Thymus (tissue), 11 donors: ENCODE results near the gene AFF4. TPM values are rescaled to one million over a fixed set of nuclear protein-coding genes. Genes with fewer than 3 reads are reported as not detected.

Experiments used
- DNase-seq, 9 donors: peaks; one replicate each; pipeline ENCODE4 v3.0.0-alpha.2; 2013; ENCODE audit warnings: low spot score in 9 of 9, low read depth in 6 of 9, missing footprints in 1 of 9
- H3K27ac ChIP-seq, 2 donors: one replicate each; pipeline ENCODE4 v1.5.1; 2013; ENCODE audit warnings: control low read depth in 1 of 2, low read depth in 1 of 2, low read length in 1 of 2, mild to moderate bottlenecking in 1 of 2, moderate library complexity in 1 of 2
- H3K27me3 ChIP-seq, 2 donors: one replicate each; pipeline ENCODE4 v1.5.1; 2013; ENCODE audit warnings: low read length in 1 of 2; ENCODE audit not compliant: control insufficient read depth in 2 of 2, insufficient read depth in 1 of 2
- H3K36me3 ChIP-seq, 2 donors: one replicate each; pipeline ENCODE4 v1.5.1; 2013; ENCODE audit warnings: low read length in 1 of 2, mild to moderate bottlenecking in 1 of 2, moderate library complexity in 1 of 2; ENCODE audit not compliant: control insufficient read depth in 2 of 2, insufficient read depth in 2 of 2
- H3K4me1 ChIP-seq, 2 donors: one replicate each; pipeline ENCODE4 v1.5.1; 2013; ENCODE audit warnings: low read length in 2 of 2; ENCODE audit not compliant: control insufficient read depth in 2 of 2, insufficient read depth in 2 of 2
- H3K4me3 ChIP-seq, 2 donors: one replicate each; pipeline ENCODE4 v1.5.1; 2013; ENCODE audit warnings: low read length in 2 of 2, control low read depth in 1 of 2, mild to moderate bottlenecking in 1 of 2
- H3K9me3 ChIP-seq, 2 donors: one replicate each; pipeline ENCODE4 v1.5.1; 2013; ENCODE audit warnings: low read length in 1 of 2, mild to moderate bottlenecking in 1 of 2; ENCODE audit not compliant: control insufficient read depth in 2 of 2, insufficient read depth in 1 of 2
- WGBS: extraction: QIAGEN DNeasy Blood & Tissue Kit; methylation state at CpG from one replicate; pipeline ENCODE4 v1.1.7; 2013; 5-methylcytosine and 5-hydroxymethylcytosine counted together
- polyA plus RNA-seq: library from polyadenylated mRNA; stranded (reverse); fragments of 200-250 nt; gene quantifications from one replicate; pipeline ENCODE4 v1.2.3, GENCODE V29; 2013
- total RNA-seq: library from RNA; stranded (reverse); fragments of 120-200 nt; gene quantifications from one replicate; pipeline ENCODE4 v1.2.4, GENCODE V29; 2013
- donor health status: healthy.

AFF4 gene
- total and polyA plus RNA-seq, 2 donors: 14.7 to 15.6 TPM

DNA sequence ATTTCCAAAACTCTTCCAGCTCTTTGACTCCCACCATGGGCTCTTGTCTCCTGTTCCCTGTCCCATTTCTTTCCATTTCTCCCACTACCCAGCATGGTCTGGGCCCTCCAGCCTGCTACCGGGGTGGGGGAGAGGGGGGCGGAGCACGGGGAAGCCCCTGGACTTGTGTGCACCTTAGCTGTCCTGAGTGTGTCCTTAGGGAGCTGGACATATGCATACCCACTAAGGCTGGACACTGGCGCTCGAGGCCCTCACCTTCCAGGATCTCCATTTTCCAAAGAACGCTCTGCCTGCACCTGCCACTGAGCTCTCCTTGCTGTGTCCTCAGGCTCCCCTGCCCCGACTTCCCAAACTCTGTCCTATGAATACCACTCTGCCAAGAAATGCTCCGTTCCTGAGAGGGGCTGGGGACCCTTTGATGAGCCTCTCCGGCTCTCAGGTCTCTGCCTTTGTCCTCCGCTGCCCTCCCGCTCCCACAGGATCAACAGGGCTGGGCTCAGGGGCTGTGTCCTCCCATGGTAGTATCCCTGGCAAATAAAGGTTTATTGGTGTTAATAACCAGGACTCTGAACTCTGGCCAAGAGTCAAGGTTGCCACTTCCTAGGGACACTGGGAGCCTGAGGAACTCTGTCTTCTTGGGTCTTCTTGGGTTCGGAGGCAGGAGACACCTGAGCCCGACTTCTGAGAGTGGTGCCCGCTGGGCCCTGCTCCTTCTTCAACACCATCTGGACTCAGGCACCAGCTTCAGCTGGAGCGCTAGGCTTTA, 132.2 kb downstream of the AFF4 start:
- H3K27me3 ChIP-seq: peaks cover 28 to 59% of the 10 kb centered on the region in 2 donors
- H3K4me1 ChIP-seq: peaks cover 0 to 11% of the 10 kb centered on the region in 2 donors
- H3K27ac ChIP-seq: no peak overlapping the region
- H3K36me3 ChIP-seq: no peaks in the 10 kb centered on the region
- no peak overlapping the region for H3K4me3 ChIP-seq
- H3K9me3 ChIP-seq: peaks cover 0 to 9% of the 10 kb centered on the region in 2 donors
- DNase-seq: no peak
- 94% methylated on average over 15 of the region's 15 CpGs for WGBS

DNA sequence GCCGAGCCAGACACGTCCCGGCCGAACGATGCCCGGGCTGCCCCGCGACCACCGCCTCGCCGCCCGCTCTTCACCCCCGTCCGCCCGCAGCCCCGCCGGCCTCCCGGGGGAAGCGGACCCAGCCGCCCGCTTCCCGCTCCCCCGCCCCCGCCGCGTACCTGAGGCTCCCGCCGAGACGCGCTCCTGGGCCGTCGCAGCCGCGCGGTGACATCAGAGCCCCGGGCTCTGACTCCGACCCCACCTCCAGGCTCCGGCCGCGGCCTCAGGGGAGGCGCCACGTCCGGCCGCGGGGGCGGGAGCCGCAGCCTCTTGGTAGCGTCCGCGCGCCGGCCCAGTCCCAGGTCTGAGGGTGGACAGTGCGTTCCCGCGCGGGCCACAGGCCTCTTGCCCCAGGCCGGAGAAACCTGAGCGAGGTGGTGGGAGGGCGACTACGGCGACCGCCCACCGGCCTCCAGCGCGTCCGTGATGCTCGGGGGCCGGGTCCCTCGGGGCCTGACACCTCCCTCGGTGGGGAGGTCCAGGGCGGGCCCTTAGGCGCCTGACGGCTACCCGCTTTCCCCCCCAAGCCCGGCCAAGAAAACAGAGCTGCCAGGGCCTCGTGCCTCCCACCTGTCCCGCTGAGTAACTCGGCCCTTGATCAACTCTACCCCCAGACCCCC, 132.9 kb downstream of the AFF4 start, which contains the start of gene SHROOM1:
TSS of gene SHROOM1 (minus strand) at position 212 of the 659 bp plus-strand sequence. CDS start 4,507 bp downstream, outside the sequence.
- Histone ChIP-seq H3K27me3 (peaks cover 35 to 66% of the 10 kb centered on the region in 2 donors), H3K9me3 (peaks cover 0 to 11% of the 10 kb centered on the region in 2 donors), H3K36me3 (no peaks in the 10 kb centered on the region), H3K4me3 (peak within 1 kb of the TSS; percentile 34 to 50), H3K4me1 (peaks cover 2 to 16% of the 10 kb centered on the region in 2 donors), H3K27ac (no peak within 1 kb of the TSS)
- no peak for DNase-seq
- WGBS: 11% methylated on average over 78 of the region's 78 CpGs

DNA sequence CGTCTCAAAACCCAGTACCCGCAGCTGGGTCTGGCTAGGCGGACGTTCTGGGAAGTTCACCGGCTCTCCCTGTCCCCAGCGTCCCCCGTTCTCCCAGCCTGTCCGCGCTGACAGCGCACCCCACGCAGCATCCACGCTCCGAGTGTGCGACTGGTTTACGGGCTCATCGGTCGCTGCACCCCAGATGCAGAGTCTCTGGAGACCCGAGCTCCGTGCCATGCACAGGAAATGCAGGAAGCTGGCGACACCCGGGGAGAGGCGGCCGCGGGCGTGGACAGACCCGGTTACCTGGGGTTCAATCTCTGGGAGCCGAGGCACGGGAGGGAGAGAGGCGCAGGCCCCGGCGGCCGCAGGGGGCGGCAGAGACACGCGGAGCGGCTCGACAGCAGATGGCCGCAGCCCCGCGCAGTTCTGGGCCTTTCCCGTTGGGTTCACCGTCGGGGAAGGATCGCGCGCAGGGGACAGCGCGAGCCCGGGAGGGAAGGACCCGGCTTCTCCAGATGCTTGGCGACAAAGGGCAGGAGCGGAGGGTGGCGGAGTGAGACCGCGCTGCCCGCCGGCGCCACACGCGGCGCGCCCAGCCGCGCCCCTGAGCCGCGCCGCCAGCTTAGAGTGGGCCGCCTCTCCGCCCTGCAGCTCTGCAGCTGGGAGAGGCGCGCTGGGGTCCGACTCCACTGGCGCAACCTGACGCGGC, 133.5 kb downstream of the AFF4 start:
- Histone ChIP-seq H3K27me3 (peaks cover 42 to 73% of the 10 kb centered on the region in 2 donors), H3K4me1 (peaks cover 8 to 20% of the 10 kb centered on the region in 2 donors), H3K27ac (no peak overlapping the region), H3K36me3 (no peaks in the 10 kb centered on the region), H3K9me3 (peaks cover 0 to 13% of the 10 kb centered on the region in 2 donors), H3K4me3 (peak overlapping the region; percentile 34 to 50)
- DNase-seq: peak in 7 of 9 donors; percentile 37 to 79 (median 58)
- 4% methylated on average over 75 of the region's 75 CpGs for WGBS

DNA sequence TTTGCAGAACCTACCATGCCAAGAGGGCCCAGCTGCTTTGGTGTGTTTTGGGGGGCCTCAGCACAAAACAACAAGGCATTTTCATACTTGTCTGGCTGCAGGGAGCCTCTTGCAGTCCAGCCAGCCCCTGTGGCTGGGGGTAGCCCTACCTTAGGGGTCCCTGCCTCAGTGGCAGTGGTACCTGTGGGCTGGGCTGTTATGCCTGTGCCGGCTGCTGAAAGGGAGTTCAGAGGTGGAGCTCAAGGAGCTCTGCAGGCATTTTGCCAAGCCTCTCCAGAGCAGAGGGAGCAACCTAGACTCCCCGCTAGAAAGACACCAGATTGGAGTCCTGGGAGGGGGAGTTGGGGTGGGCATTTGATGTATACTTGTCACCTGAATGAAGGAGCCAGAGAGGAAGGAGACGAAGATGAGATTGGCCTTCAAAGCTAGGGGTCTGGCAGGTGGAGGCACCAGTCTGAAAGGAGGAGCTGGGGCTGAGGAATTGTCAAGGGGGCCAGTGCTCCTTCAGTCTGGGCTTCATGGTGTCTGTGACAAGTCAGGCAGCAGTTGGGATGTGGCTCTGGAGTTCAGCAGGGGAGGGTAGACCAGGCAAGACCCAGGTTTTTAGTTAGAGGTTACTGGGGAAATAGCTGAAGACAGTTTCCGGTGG, 134.5 kb downstream of the AFF4 start:
- 82% methylated on average over 4 of the region's 4 CpGs for WGBS
- no peak overlapping the region for H3K27ac ChIP-seq
- no peak overlapping the region for H3K4me3 ChIP-seq
- no peaks in the 10 kb centered on the region for H3K36me3 ChIP-seq
- peaks cover 8 to 20% of the 10 kb centered on the region in 2 donors for H3K4me1 ChIP-seq
- H3K9me3 ChIP-seq: peaks cover 0 to 14% of the 10 kb centered on the region in 2 donors
- peaks cover 51 to 82% of the 10 kb centered on the region in 2 donors for H3K27me3 ChIP-seq
- DNase-seq: no peak

DNA sequence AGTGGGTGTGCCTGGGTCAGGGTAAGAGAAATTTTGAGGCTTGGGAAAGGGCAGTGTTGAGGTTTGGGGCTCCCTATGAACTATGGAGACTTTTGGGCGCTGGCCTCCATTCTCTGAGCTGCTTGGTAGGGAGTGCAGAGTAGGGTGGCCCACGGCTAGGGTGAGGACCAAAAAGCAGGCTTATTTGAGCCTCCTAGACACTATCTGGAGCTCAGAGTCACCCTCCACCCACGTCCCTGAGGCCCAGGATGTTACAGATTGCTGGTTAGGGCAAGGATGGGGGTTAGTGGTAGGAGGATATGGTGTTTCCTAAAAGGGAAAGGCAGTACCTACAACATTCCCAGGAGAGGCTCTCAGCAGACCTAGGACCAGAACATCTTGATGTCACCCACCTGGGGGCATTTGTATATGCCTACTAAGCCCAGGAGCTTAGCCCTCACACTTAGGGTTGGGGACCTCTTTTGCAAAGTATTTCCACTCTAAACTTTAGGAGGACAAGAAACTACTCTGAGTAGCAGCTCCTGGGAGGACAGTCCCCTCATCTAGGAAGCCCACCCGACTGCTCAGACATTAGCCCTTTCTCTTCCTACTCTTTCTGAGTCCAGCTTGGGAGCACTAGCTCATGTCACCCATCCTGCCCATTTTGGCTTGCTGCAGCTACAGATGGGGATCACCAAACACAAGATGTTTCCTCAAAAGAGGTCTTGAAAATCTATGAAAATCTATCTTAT, 135.3 kb downstream of the AFF4 start:
- H3K4me3 ChIP-seq: no peak overlapping the region
- DNase-seq: no peak
- peaks cover 0 to 20% of the 10 kb centered on the region in 2 donors for H3K9me3 ChIP-seq
- peaks cover 59 to 91% of the 10 kb centered on the region in 2 donors for H3K27me3 ChIP-seq
- no peak overlapping the region for H3K27ac ChIP-seq
- no peaks in the 10 kb centered on the region for H3K36me3 ChIP-seq
- WGBS: 92% methylated on average over 4 of the region's 4 CpGs
- peaks cover 8 to 20% of the 10 kb centered on the region in 2 donors for H3K4me1 ChIP-seq

DNA sequence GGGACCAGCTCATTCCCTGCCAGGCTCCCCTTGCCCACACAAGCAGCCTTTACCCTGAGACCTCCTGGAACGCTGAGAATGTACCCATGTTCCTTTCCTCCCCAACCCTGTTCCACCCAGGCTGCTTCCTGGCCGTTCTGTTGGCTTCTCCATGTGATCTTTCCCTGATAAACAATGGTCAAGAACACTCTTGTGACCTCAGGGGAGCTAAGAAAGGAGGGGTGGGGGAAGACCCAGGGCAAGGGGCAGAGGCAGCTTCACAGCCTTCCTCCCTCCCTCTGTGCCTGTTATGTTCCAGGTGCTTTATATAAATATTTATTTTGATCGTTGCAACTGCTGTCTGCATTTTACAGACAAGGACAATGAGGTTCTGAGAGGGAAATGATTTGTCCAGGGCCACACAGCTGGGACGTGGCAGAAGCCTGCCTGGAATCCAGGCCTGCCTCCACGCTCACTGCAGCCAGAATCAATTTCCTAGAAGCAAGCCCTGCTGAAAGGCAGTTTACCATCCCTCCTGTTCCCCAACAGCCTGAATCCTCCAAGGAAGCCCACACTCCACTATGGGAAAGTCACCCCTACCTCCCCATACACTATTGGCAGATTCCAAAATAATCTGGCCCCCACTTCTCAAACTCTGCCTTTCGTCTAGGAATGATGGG, 136.9 kb downstream of the AFF4 start:
- no peak overlapping the region for H3K27ac ChIP-seq
- H3K36me3 ChIP-seq: no peaks in the 10 kb centered on the region
- H3K9me3 ChIP-seq: peaks cover 0 to 21% of the 10 kb centered on the region in 2 donors
- 89% methylated on average over 6 of the region's 6 CpGs for WGBS
- no peak overlapping the region for H3K4me3 ChIP-seq
- no peak for DNase-seq
- H3K4me1 ChIP-seq: peaks cover 8 to 22% of the 10 kb centered on the region in 2 donors
- H3K27me3 ChIP-seq: peaks cover 66 to 99% of the 10 kb centered on the region in 2 donors

DNA sequence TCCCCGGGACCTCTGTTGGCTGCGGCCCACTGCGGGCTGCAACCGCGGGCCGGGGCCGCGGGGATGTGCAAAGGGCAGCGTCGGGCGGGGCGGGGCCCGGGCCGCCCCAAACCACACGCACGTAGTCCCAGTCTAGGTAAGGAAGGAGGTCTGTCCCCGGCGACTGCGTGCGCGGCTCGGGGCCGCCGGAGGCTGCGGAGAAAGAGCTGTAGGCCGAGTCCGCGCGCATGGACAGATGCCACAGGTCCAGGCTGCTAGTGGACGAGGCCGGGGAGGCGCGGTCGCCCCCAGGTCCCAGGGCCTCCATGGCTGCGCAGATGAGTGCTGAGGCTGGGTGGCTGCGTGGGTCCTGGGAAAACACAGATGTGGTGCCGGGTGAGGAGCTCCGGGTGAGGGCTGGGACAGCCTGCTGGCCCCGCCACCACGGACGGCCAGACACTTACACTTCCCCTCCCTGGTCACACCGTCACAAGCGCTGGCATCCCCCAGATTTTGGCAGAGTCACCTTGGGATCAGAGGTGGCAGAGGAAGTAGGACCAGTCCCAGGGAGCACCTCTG, 137.5 kb downstream of the AFF4 start:
- 17% methylated on average over 43 of the region's 43 CpGs for WGBS
- peaks cover 68 to 99% of the 10 kb centered on the region in 2 donors for H3K27me3 ChIP-seq
- peak overlapping the region in 1 of 2 donors; percentile 48 for H3K4me3 ChIP-seq
- DNase-seq: no peak
- peaks cover 0 to 21% of the 10 kb centered on the region in 2 donors for H3K9me3 ChIP-seq
- peaks cover 8 to 22% of the 10 kb centered on the region in 2 donors for H3K4me1 ChIP-seq
- no peaks in the 10 kb centered on the region for H3K36me3 ChIP-seq
- H3K27ac ChIP-seq: no peak overlapping the region
